GM23338 (cell line): ENCODE data around the gene ME3. TPM values are rescaled to one million over a fixed set of nuclear protein-coding genes. Genes with fewer than 3 reads are reported as not detected.

ENCODE experiments used
- ATAC-seq: fragments of 200-7000 bp; cut with Tn5 transposase; 3 replicates; pipeline ENCODE4 v1.9.1; 2020
- DNase-seq: peaks from one replicate; pipeline ENCODE4 v3.0.0-alpha.2; 2015; ENCODE audit warnings: low spot score
- H2AFZ ChIP-seq: fragments of 200-600 bp; sonication (generic); 2 replicates; pipeline ENCODE4 v1.8.0; 2016; ENCODE audit warnings: antibody characterized with exemption, mild to moderate bottlenecking, moderate library complexity
- H3F3A ChIP-seq: fragments of 200-600 bp; sonication (generic); replicated peaks from 2 replicates; pipeline ENCODE4 v1.8.0; 2017; ENCODE audit warnings: antibody characterized with exemption, mixed run types, low read depth
- H3K27ac ChIP-seq: fragments of 200-600 bp; sonication (generic); 2 replicates; pipeline ENCODE4 v1.6.1; 2016; ENCODE audit warnings: low read depth
- H3K27me3 ChIP-seq: fragments of 200-600 bp; sonication (generic); 2 replicates; pipeline ENCODE4 v1.8.0; 2016; ENCODE audit warnings: mild to moderate bottlenecking, mixed run types, moderate library complexity; ENCODE audit not compliant: insufficient read depth
- H3K36me3 ChIP-seq: fragments of 200-600 bp; sonication (generic); 2 replicates; pipeline ENCODE4 v1.8.0; 2016; ENCODE audit warnings: mild to moderate bottlenecking; ENCODE audit not compliant: insufficient read depth
- H3K4me1 ChIP-seq: fragments of 200-600 bp; sonication (generic); 2 replicates; pipeline ENCODE4 v1.8.0; 2016; ENCODE audit warnings: mild to moderate bottlenecking, moderate library complexity; ENCODE audit not compliant: insufficient read depth
- H3K4me2 ChIP-seq: fragments of 200-600 bp; sonication (generic); 2 replicates; pipeline ENCODE4 v1.7.1; 2017; ENCODE audit warnings: mixed run types
- H3K4me3 ChIP-seq: fragments of 200-600 bp; sonication (generic); 2 replicates; pipeline ENCODE4 v1.6.1; 2016; ENCODE audit warnings: mixed run types
- H3K79me2 ChIP-seq: fragments of 200-600 bp; sonication (generic); replicated peaks from 2 replicates; pipeline ENCODE4 v1.8.0; 2017; ENCODE audit warnings: mild to moderate bottlenecking; ENCODE audit not compliant: insufficient read depth
- H3K9me2 ChIP-seq: fragments of 200-600 bp; sonication (generic); 2 replicates; pipeline ENCODE4 v1.8.0; 2017; ENCODE audit not compliant: insufficient read depth
- H4K20me1 ChIP-seq: fragments of 200-600 bp; sonication (generic); replicated peaks from 2 replicates; pipeline ENCODE4 v1.8.0; 2017; ENCODE audit warnings: mild to moderate bottlenecking; ENCODE audit not compliant: insufficient read depth
- H3K27ac Mint-ChIP-seq: 2 replicates; pipeline ENCODE4 v1.8.0; 2020; ENCODE audit warnings: inconsistent platforms, mild to moderate bottlenecking, moderate library complexity, mixed read lengths
- H3K27me3 Mint-ChIP-seq: 3 replicates; pipeline ENCODE4 v1.8.0; 2022; ENCODE audit warnings: low read depth, mild to moderate bottlenecking, moderate library complexity, mixed read lengths, inconsistent platforms; ENCODE audit not compliant: insufficient read depth, poor library complexity
- H3K36me3 Mint-ChIP-seq: 3 replicates; pipeline ENCODE4 v1.8.0; 2021; ENCODE audit warnings: low read depth, mild to moderate bottlenecking, inconsistent platforms, moderate library complexity, mixed read lengths
- H3K4me1 Mint-ChIP-seq: 3 replicates; pipeline ENCODE4 v1.8.0; 2020; ENCODE audit warnings: mild to moderate bottlenecking, inconsistent platforms, mixed read lengths
- H3K4me3 Mint-ChIP-seq: 3 replicates; pipeline ENCODE4 v1.8.0; 2021; ENCODE audit warnings: moderate library complexity, mild to moderate bottlenecking, inconsistent platforms, mixed read lengths
- H3K9me3 Mint-ChIP-seq: 3 replicates; pipeline ENCODE4 v1.8.0; 2020; ENCODE audit warnings: moderate library complexity, mild to moderate bottlenecking, inconsistent platforms, mixed read lengths
- CREB1 ChIP-seq: fragments of 250-450 bp; sonication (Bioruptor Pico); IDR thresholded peaks from 2 replicates; pipeline ENCODE4 v1.5.0; 2020; ENCODE audit warnings: low read depth, mild to moderate bottlenecking, moderate library complexity
- EZH2 ChIP-seq: fragments of 200-600 bp; sonication (generic); IDR thresholded peaks from one replicate; pipeline ENCODE4 v1.8.0; 2017; ENCODE audit warnings: antibody characterized with exemption, mild to moderate bottlenecking, low read depth; ENCODE audit not compliant: unreplicated experiment
- EZH2phosphoT487 ChIP-seq: fragments of 200-600 bp; sonication (generic); IDR thresholded peaks from one replicate; pipeline ENCODE4 v1.8.1; 2018; ENCODE audit warnings: antibody characterized with exemption; ENCODE audit not compliant: unreplicated experiment
- JUNB ChIP-seq: IDR thresholded peaks from one replicate; pipeline ENCODE4 v1.6.1; 2016; ENCODE audit warnings: antibody characterized with exemption; ENCODE audit not compliant: unreplicated experiment
- NANOG ChIP-seq: IDR thresholded peaks from 2 replicates; pipeline ENCODE4 v1.6.1; 2016; ENCODE audit warnings: antibody characterized with exemption, borderline replicate concordance
- POLR2AphosphoS5 ChIP-seq: IDR thresholded peaks from 2 replicates; pipeline ENCODE4 v1.6.1; 2016; ENCODE audit warnings: antibody characterized with exemption, low read depth
- STAT1 ChIP-seq: IDR thresholded peaks from one replicate; pipeline ENCODE4 v1.6.1; 2016; ENCODE audit warnings: antibody characterized with exemption; ENCODE audit not compliant: unreplicated experiment
- ZNF114 ChIP-seq: fragments of 250-450 bp; sonication (Bioruptor Pico); IDR thresholded peaks from 2 replicates; pipeline ENCODE4 v1.5.0; 2020; ENCODE audit warnings: mild to moderate bottlenecking, moderate library complexity
- ZNF331 ChIP-seq: fragments of 250-450 bp; sonication (Bioruptor Pico); IDR thresholded peaks from 2 replicates; pipeline ENCODE4 v1.5.0; 2020; ENCODE audit warnings: low read depth, mild to moderate bottlenecking, moderate library complexity
- polyA plus RNA-seq: library from polyadenylated mRNA; unstranded; fragments of >200 nt; fragmentation: Nextera tagmentation; extraction: Ambion mirVana; gene quantifications from 2 replicates; pipeline ENCODE4 v1.2.1, GENCODE V29; 2016
- total RNA-seq: library from RNA; depleted of rRNA; stranded (reverse); fragments of >200 nt; shearing (Covaris generic); gene quantifications from 2 replicates; pipeline ENCODE4 v1.2.3, GENCODE V29; 2014
- TF ChIP-seq, protein P1 (sequence below): IDR thresholded peaks from 2 replicates; pipeline ENCODE4 v1.6.1; 2016; ENCODE audit warnings: antibody characterized with exemption
- TF ChIP-seq, protein P2 (sequence below): IDR thresholded peaks from one replicate; pipeline ENCODE4 v1.6.1; 2018; ENCODE audit warnings: antibody characterized with exemption; ENCODE audit not compliant: unreplicated experiment
- TF ChIP-seq, protein P3 (sequence below), 2 experiments: fragments of 200-600 bp in 1 of 2; sonication (generic) in 1 of 2; conservative IDR thresholded peaks; 2 replicates each; pipeline versions ENCODE4 v1.5.1 to v1.6.1; 2016 to 2017; ENCODE audit warnings: antibody characterized with exemption in 2 of 2, low read depth in 2 of 2, mild to moderate bottlenecking in 2 of 2, moderate library complexity in 1 of 2

ME3 gene
- total and polyA plus RNA-seq, 2 experiments from 2014 or later = 1.3 to 4.0 TPM

DNA sequence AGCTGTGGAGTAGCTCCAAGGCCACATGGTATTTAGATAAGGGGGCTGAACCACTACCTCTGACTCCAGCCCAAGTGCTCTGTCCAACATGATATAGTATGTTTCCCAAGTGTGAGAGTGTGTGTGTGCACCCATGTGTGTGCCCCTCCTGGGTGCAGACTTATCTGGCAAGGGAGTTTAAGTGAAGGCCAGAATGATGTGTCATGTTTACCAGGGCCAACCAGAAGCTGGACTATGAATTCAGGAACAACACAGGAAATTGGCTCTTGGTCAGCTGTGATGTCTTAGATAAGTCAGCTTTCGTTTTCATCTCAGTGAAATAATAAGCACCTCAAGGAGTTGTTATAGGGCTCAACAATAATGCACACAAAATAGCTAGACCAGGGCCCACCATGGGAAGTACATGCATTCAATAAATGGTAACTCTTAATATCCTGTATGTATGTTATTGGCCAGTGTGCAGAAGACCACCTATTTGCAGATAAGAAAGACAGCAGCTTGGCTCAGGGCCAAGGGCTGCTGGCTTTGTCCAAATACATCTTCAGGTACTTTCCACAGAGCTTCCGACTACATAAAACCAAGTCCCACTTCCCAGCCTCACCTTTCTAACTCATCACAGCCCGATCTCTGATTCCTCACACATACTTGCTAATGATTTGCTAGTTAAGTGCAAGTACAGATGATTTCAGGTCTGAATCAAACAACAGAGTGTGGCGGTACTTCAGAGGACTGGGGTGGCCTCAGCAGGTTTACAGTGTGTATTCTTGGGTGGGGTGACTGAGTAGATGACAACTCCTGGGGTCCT is 120.9 kb downstream of the ME3 start (continued):
- no peak for TF ChIP-seq POLR2AphosphoS5
- TF ChIP-seq STAT1 = no peak
- TF ChIP-seq EZH2phosphoT487 = no peak
- no peak for TF ChIP-seq JUNB
- TF ChIP-seq ZNF114 (CRISPR knock-in tag) = no peak
- no peak for TF ChIP-seq CREB1
- TF ChIP-seq, protein P1, sequence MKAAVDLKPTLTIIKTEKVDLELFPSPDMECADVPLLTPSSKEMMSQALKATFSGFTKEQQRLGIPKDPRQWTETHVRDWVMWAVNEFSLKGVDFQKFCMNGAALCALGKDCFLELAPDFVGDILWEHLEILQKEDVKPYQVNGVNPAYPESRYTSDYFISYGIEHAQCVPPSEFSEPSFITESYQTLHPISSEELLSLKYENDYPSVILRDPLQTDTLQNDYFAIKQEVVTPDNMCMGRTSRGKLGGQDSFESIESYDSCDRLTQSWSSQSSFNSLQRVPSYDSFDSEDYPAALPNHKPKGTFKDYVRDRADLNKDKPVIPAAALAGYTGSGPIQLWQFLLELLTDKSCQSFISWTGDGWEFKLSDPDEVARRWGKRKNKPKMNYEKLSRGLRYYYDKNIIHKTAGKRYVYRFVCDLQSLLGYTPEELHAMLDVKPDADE = no peak

DNA sequence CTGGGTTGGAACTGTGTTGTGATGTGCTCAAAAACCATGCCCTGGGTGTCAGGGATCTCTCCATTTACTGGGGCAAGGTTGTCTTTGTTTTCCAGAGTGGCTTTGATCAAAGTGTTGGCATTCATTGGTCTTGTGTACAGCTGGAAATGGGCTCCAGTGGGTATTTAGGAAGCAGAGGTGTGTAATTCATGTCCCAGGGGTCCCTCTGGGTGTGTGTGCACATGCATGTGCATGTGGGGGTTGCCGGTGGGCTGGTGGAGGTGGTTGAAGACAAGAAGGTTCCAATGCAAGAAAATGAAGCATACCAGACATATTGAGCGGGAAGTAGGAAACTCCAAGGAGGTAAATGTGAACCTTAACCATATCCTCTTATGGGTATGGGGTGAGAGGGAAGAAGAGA is 121.7 kb downstream of the ME3 start:
- no peaks in the 10 kb centered on the region for H3F3A ChIP-seq
- H3K4me3 ChIP-seq = no peak overlapping the region
- no peaks in the 10 kb centered on the region for H3K36me3 ChIP-seq
- Mint-ChIP-seq H3K27me3 (no peaks in the 10 kb centered on the region), H3K36me3 (no peaks in the 10 kb centered on the region), H3K4me3 (no peak overlapping the region), H3K9me3 (peaks cover 2% of the 10 kb centered on the region; the same call in 1 of the 3 replicates), H3K4me1 (peaks cover 8% of the 10 kb centered on the region), H3K27ac (no peak overlapping the region)
- 0 out of 2 replicates have a peak, but pooled peaks cover 9% of the 10 kb centered on the region for H3K9me2 ChIP-seq
- H4K20me1 ChIP-seq = no peaks in the 10 kb centered on the region
- no peaks in the 10 kb centered on the region for H3K79me2 ChIP-seq
- DNase-seq (no peak), ATAC-seq (no peak)
- H3K27ac ChIP-seq = no peak overlapping the region
- no peak overlapping the region for H2AFZ ChIP-seq
- H3K4me1 ChIP-seq = peaks cover 10% of the 10 kb centered on the region
- H3K4me2 ChIP-seq = no peak overlapping the region
- no peaks in the 10 kb centered on the region for H3K27me3 ChIP-seq
- TF ChIP-seq EZH2 (no peak), ZNF114 (CRISPR knock-in tag) (no peak), POLR2AphosphoS5 (no peak), ZNF331 (no peak), JUNB (no peak), NANOG (no peak), STAT1 (no peak), EZH2phosphoT487 (no peak)
- TF ChIP-seq, protein P1 = no peak
- TF ChIP-seq, protein P2, sequence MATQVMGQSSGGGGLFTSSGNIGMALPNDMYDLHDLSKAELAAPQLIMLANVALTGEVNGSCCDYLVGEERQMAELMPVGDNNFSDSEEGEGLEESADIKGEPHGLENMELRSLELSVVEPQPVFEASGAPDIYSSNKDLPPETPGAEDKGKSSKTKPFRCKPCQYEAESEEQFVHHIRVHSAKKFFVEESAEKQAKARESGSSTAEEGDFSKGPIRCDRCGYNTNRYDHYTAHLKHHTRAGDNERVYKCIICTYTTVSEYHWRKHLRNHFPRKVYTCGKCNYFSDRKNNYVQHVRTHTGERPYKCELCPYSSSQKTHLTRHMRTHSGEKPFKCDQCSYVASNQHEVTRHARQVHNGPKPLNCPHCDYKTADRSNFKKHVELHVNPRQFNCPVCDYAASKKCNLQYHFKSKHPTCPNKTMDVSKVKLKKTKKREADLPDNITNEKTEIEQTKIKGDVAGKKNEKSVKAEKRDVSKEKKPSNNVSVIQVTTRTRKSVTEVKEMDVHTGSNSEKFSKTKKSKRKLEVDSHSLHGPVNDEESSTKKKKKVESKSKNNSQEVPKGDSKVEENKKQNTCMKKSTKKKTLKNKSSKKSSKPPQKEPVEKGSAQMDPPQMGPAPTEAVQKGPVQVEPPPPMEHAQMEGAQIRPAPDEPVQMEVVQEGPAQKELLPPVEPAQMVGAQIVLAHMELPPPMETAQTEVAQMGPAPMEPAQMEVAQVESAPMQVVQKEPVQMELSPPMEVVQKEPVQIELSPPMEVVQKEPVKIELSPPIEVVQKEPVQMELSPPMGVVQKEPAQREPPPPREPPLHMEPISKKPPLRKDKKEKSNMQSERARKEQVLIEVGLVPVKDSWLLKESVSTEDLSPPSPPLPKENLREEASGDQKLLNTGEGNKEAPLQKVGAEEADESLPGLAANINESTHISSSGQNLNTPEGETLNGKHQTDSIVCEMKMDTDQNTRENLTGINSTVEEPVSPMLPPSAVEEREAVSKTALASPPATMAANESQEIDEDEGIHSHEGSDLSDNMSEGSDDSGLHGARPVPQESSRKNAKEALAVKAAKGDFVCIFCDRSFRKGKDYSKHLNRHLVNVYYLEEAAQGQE = no peak
- TF ChIP-seq, protein P3, sequence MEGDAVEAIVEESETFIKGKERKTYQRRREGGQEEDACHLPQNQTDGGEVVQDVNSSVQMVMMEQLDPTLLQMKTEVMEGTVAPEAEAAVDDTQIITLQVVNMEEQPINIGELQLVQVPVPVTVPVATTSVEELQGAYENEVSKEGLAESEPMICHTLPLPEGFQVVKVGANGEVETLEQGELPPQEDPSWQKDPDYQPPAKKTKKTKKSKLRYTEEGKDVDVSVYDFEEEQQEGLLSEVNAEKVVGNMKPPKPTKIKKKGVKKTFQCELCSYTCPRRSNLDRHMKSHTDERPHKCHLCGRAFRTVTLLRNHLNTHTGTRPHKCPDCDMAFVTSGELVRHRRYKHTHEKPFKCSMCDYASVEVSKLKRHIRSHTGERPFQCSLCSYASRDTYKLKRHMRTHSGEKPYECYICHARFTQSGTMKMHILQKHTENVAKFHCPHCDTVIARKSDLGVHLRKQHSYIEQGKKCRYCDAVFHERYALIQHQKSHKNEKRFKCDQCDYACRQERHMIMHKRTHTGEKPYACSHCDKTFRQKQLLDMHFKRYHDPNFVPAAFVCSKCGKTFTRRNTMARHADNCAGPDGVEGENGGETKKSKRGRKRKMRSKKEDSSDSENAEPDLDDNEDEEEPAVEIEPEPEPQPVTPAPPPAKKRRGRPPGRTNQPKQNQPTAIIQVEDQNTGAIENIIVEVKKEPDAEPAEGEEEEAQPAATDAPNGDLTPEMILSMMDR (conservative IDR thresholded peaks at IDR 0.05; ENCODE audit: low read depth in 2 of 2) = no peak
